K562 (cell line): ENCODE measurements around the gene RFX7. TPM values are rescaled to one million over a fixed set of nuclear protein-coding genes. Genes with fewer than 3 reads are reported as not detected.

Experiments used
- CEBPZ ChIP-seq: fragments of 150-350 bp; IDR thresholded peaks from 2 replicates; pipeline ENCODE4 v1.6.1; 2014; ENCODE audit warnings: low read depth, mild to moderate bottlenecking, low read length, borderline replicate concordance
- DDX20 ChIP-seq: fragments of 450-650 bp; IDR thresholded peaks from 2 replicates; pipeline ENCODE4 v1.6.1; 2016; ENCODE audit warnings: missing genetic modification characterization, low read depth, mild to moderate bottlenecking, missing compliant biosample characterization, moderate library complexity
- FOXK1 ChIP-seq: sonication (generic); formaldehyde crosslinking; IDR thresholded peaks from 2 replicates; pipeline ENCODE4 v1.8.0; 2022; ENCODE audit warnings: missing genetic modification reagents, mild to moderate bottlenecking, borderline replicate concordance
- HCFC1 ChIP-seq: IDR thresholded peaks from 2 replicates; pipeline ENCODE4 v1.6.1; 2012; ENCODE audit warnings: low read depth, low read length, improper control_type of control experiment
- HNRNPUL1 ChIP-seq: fragments of 200-400 bp; formaldehyde crosslinking; IDR thresholded peaks from 2 replicates; pipeline ENCODE4 v1.6.1; 2017; ENCODE audit warnings: low read length
- KDM5B ChIP-seq: fragments of 200-600 bp; sonication (generic); IDR thresholded peaks from 2 replicates; pipeline ENCODE4 v1.6.1; 2012; ENCODE audit warnings: low read depth, mild to moderate bottlenecking, moderate library complexity, low read length, control low read depth, inconsistent platforms; ENCODE audit not compliant: insufficient replicate concordance
- MAFK ChIP-seq: IDR thresholded peaks from 2 replicates; pipeline ENCODE4 v1.6.1; 2011; ENCODE audit warnings: low read length, improper control_type of control experiment
- MLLT1 ChIP-seq, 2 experiments: fragments of 450-650 bp; IDR thresholded peaks; 2 replicates each; pipeline ENCODE4 v1.6.1; 2016
- NFE2L1 ChIP-seq: fragments of 450-650 bp; IDR thresholded peaks from 2 replicates; pipeline ENCODE4 v1.6.1; 2016; ENCODE audit warnings: missing genetic modification characterization, low read depth, mild to moderate bottlenecking, missing compliant biosample characterization, moderate library complexity, borderline replicate concordance
- NR2F6 ChIP-seq: fragments of 450-650 bp; formaldehyde crosslinking; IDR thresholded peaks from 2 replicates; pipeline ENCODE4 v1.4.0; 2020; ENCODE audit warnings: mild to moderate bottlenecking
- NRF1 ChIP-seq, 2 experiments: fragments of 450-650 bp; IDR thresholded peaks in 1 of 2; conservative IDR thresholded peaks in 1 of 2; 2 replicates each; pipeline ENCODE4 v1.6.1; 2014; ENCODE audit warnings: mild to moderate bottlenecking in 2 of 2
- PHB2 ChIP-seq: fragments of 450-650 bp; IDR thresholded peaks from 2 replicates; pipeline ENCODE4 v1.6.1; 2017; ENCODE audit warnings: low read depth
- PHF21A ChIP-seq: fragments of 450-650 bp; IDR thresholded peaks from 2 replicates; pipeline ENCODE4 v1.6.1; 2017; ENCODE audit warnings: low read depth, borderline replicate concordance
- SLC30A9 ChIP-seq: fragments of 250-450 bp; sonication (Bioruptor Pico); IDR thresholded peaks from 2 replicates; pipeline ENCODE4 v1.8.0; 2022; ENCODE audit warnings: mild to moderate bottlenecking, moderate library complexity
- SP2 ChIP-seq: IDR thresholded peaks from 2 replicates; pipeline ENCODE4 v1.6.1; 2011; ENCODE audit warnings: mild to moderate bottlenecking, low read depth, low read length, moderate library complexity; ENCODE audit not compliant: poor library complexity, severe bottlenecking; ENCODE audit errors: extremely low read depth
- TRIM28 ChIP-seq: fragments of 450-650 bp; IDR thresholded peaks from 2 replicates; pipeline ENCODE4 v1.6.1; 2017
- ZBTB1 ChIP-seq: sonication (generic); formaldehyde crosslinking; IDR thresholded peaks from 2 replicates; pipeline ENCODE4 v1.8.1; 2023; ENCODE audit warnings: missing genetic modification reagents, low read depth, mild to moderate bottlenecking, borderline replicate concordance
- ZBTB17 ChIP-seq: fragments of 450-650 bp; formaldehyde crosslinking; IDR thresholded peaks from 2 replicates; pipeline ENCODE4 v1.4.0; 2020; ENCODE audit warnings: mild to moderate bottlenecking
- ZNF124 ChIP-seq: sonication (generic); formaldehyde crosslinking; IDR thresholded peaks from 2 replicates; pipeline ENCODE4 v1.8.1; 2022; ENCODE audit warnings: missing genetic modification reagents
- ZNF239 ChIP-seq: fragments of 250-450 bp; sonication (Bioruptor Pico); IDR thresholded peaks from 2 replicates; pipeline ENCODE4 v1.4.0; 2020; ENCODE audit warnings: mild to moderate bottlenecking
- ZNF384 ChIP-seq: IDR thresholded peaks from 2 replicates; pipeline ENCODE4 v1.6.1; 2012; ENCODE audit warnings: low read depth, low read length, improper control_type of control experiment
- ZNF444 ChIP-seq: fragments of 250-450 bp; sonication (Bioruptor Pico); IDR thresholded peaks from 2 replicates; pipeline ENCODE4 v1.4.0; 2020; ENCODE audit warnings: mild to moderate bottlenecking, moderate library complexity
- polyA plus RNA-seq, 8 experiments: library from polyadenylated mRNA; depleted of rRNA in 4 of 8; stranded (reverse) in 5 of 8; unstranded in 3 of 8; fragments of >200 nt; fragmentation: Nextera tagmentation in 2 of 8; fragmentation: Illumina TruSeq in 1 of 8; extraction: Ambion mirVana in 2 of 8; extraction: Trizol in 1 of 8; gene quantifications; 2 replicates each; pipeline versions ENCODE4 v1.2.1 to v1.2.3, GENCODE V29; 2011 to 2014; ENCODE audit warnings: inconsistent platforms in 1 of 8, missing spikeins in 1 of 8
- total RNA-seq, 7 experiments: library from RNA; depleted of rRNA in 6 of 7; stranded (reverse); fragments of >200 nt in 6 of 7; fragmentation: Illumina TruSeq in 2 of 7; extraction: Trizol in 2 of 7; gene quantifications; 2 replicates each; pipeline versions ENCODE4 v1.2.1 to v1.2.3, GENCODE V29; 2011 to 2021; ENCODE audit warnings: low replicate concordance in 1 of 7

Gene RFX7
- total and polyA plus RNA-seq, 9 of the 15 experiments (the other 6 are each of a cell fraction or from before 2014, with no cell fraction given) = 2.4 to 17.9 (median 6.3) TPM

- no peak for TF ChIP-seq SLC30A9
- TF ChIP-seq ZNF239 (CRISPR knock-in tag) = no peak; the same call in 1 of the 2 replicates
- TF ChIP-seq NRF1 (conservative IDR thresholded peaks at IDR 0.05 in 1 of 2, IDR thresholded peaks at IDR 0.05 in 1 of 2) = no peak
- TF ChIP-seq ZNF444 (CRISPR knock-in tag) = no peak
- TF ChIP-seq HNRNPUL1 = no peak
- no peak for TF ChIP-seq DDX20 (tag)
- TF ChIP-seq CEBPZ = no peak
- no peak for TF ChIP-seq NR2F6
- TF ChIP-seq MLLT1 (IDR thresholded peaks at IDR 0.05) = peak; percentile 51 to 98; a peak in 3 of 4 replicates
- TF ChIP-seq ZNF124 (CRISPR knock-in tag) = no peak
- TF ChIP-seq PHF21A = 0 out of 2 replicates have a peak, but pooled peaks have one; percentile 22
- TF ChIP-seq ZBTB17 (CRISPR knock-in tag) = peak; percentile 50; the same call in 1 of the 2 replicates
- no peak for TF ChIP-seq ZBTB1 (CRISPR knock-in tag)
- no peak for TF ChIP-seq SP2
- TF ChIP-seq ZNF384 = peak; percentile 87
- no peak for TF ChIP-seq MAFK
- TF ChIP-seq FOXK1 (CRISPR knock-in tag) = no peak
- TF ChIP-seq HCFC1 = peak; percentile 70
- TF ChIP-seq TRIM28 = no peak
- peak; percentile 35 for TF ChIP-seq KDM5B
- TF ChIP-seq NFE2L1 = no peak
- no peak for TF ChIP-seq PHB2
These were observed 2.5 kb upstream of the RFX7 start (continued) for GRCh38 chr15:56245871-56246814.
